HepG2 (cell line): ENCODE results near the gene PPEF2.

Experiments used
- ATAD3A ChIP-seq: sonication (generic); formaldehyde crosslinking; IDR thresholded peaks from 2 replicates; pipeline ENCODE4 v1.4.0; 2020; ENCODE audit warnings: missing genetic modification reagents
- CBX5 ChIP-seq: sonication (generic); formaldehyde crosslinking; IDR thresholded peaks from 2 replicates; pipeline ENCODE4 v1.4.0; 2020; ENCODE audit warnings: missing genetic modification reagents, borderline replicate concordance
- EP300 ChIP-seq, 3 experiments: sonication (generic) in 1 of 3; formaldehyde crosslinking in 1 of 3; IDR thresholded peaks; 2 replicates each; pipeline versions ENCODE4 v1.5.1 to v1.6.1; 2011 to 2020; ENCODE audit warnings: low read depth in 2 of 3, low read length in 2 of 3, borderline replicate concordance in 1 of 3, improper control_type of control experiment in 1 of 3, mild to moderate bottlenecking in 1 of 3, missing genetic modification reagents in 1 of 3, moderate library complexity in 1 of 3
- MBNL3 ChIP-seq: fragments of 250-450 bp; sonication (Bioruptor Pico); conservative IDR thresholded peaks from 2 replicates; pipeline ENCODE4 v1.8.0; 2022; ENCODE audit warnings: mild to moderate bottlenecking, inconsistent platforms
- NFE2L1 ChIP-seq: sonication (generic); formaldehyde crosslinking; IDR thresholded peaks from 2 replicates; pipeline ENCODE4 v1.4.0; 2020; ENCODE audit warnings: missing genetic modification reagents, mild to moderate bottlenecking, borderline replicate concordance
- PLRG1 ChIP-seq: fragments of 450-650 bp; conservative IDR thresholded peaks from 2 replicates; pipeline ENCODE4 v1.6.1; 2016
- POLR2A ChIP-seq, 2 experiments: IDR thresholded peaks; 2 replicates each; pipeline ENCODE4 v1.6.1; 2011; ENCODE audit warnings: low read depth in 2 of 2, low read length in 2 of 2, mild to moderate bottlenecking in 1 of 2, moderate library complexity in 1 of 2; ENCODE audit not compliant: insufficient read depth in 1 of 2
- TOPORS ChIP-seq: sonication (generic); formaldehyde crosslinking; IDR thresholded peaks from 2 replicates; pipeline ENCODE4 v1.8.0; 2023; ENCODE audit warnings: mild to moderate bottlenecking, missing genetic modification reagents
- TRAFD1 ChIP-seq: sonication (generic); formaldehyde crosslinking; IDR thresholded peaks from 2 replicates; pipeline ENCODE4 v1.5.1; 2020; ENCODE audit warnings: missing genetic modification reagents, mild to moderate bottlenecking, borderline replicate concordance
- ZBTB33 ChIP-seq: sonication (generic); formaldehyde crosslinking; IDR thresholded peaks from 2 replicates; pipeline ENCODE4 v1.4.0; 2020; ENCODE audit warnings: missing genetic modification reagents
- ZNF30 ChIP-seq: sonication (generic); formaldehyde crosslinking; IDR thresholded peaks from 2 replicates; pipeline ENCODE4 v1.5.0; 2020; ENCODE audit warnings: mild to moderate bottlenecking, missing genetic modification reagents

- TF ChIP-seq ZNF30: no peak
- TF ChIP-seq ATAD3A (CRISPR knock-in tag): no peak
- no peak for TF ChIP-seq PLRG1
- TF ChIP-seq EP300 (IDR thresholded peaks at IDR 0.05; ENCODE audit: low read depth in 2 of 2, low read length in 2 of 2): no peak; a peak in 1 of 4 replicates
- TF ChIP-seq EP300 (CRISPR knock-in tag; IDR thresholded peaks at IDR 0.05; ENCODE audit: borderline replicate concordance): no peak
- no peak for TF ChIP-seq NFE2L1 (CRISPR knock-in tag)
- TF ChIP-seq MBNL3 (CRISPR knock-in tag): no peak
- no peak for TF ChIP-seq POLR2A (IDR thresholded peaks at IDR 0.05; ENCODE audit: insufficient read depth in 1 of 2, low read depth in 2 of 2, low read length in 2 of 2)
- TF ChIP-seq ZBTB33: no peak
- TF ChIP-seq TRAFD1 (CRISPR knock-in tag): no peak
- TF ChIP-seq TOPORS (CRISPR knock-in tag): no peak
- no peak for TF ChIP-seq CBX5 (CRISPR knock-in tag)
Observed at GRCh38 chr4:75820676-75821075, 81.6 kb downstream of the PPEF2 start.
